CD8-positive, alpha-beta memory T cell (primary cell): ENCODE measurements around the gene RSAD2. TPM values are rescaled to one million over a fixed set of nuclear protein-coding genes. Genes with fewer than 3 reads are reported as not detected.
"Not testable (repeated sequence)": the region's sequence is repeated elsewhere in the genome, so short reads cannot be mapped to it uniquely, and the experiment has no call there.

Source experiments
- CTCF ChIA-PET: fragments of 350-600 bp; sonication (Branson Sonifier 250); formaldehyde crosslinking; loops from one replicate; lab custom pipeline; 2021; ENCODE audit warnings: antibody characterized with exemption; lab: Charles Lee
- POLR2A ChIA-PET: fragments of 350-600 bp; sonication (Branson Sonifier 250); formaldehyde crosslinking; loops from one replicate; lab custom pipeline; 2021; ENCODE audit warnings: antibody characterized with exemption; lab: Charles Lee
- DNase-seq, 5 donors: peaks; one replicate each; pipeline versions ENCODE4 v3.0.0 to v3.0.0-alpha.2; 2020 to 2022; ENCODE audit warnings: mixed read lengths in 1 of 5
- H3K27ac ChIP-seq: one replicate; pipeline ENCODE4 v1.7.0; 2013; ENCODE audit warnings: low read depth, mild to moderate bottlenecking, low read length, moderate library complexity
- H3K27me3 ChIP-seq: 2 replicates; pipeline ENCODE4 v1.7.0; 2013; ENCODE audit warnings: low read length, mild to moderate bottlenecking; ENCODE audit not compliant: insufficient read depth, poor library complexity, severe bottlenecking
- H3K36me3 ChIP-seq: 2 replicates; pipeline ENCODE4 v1.7.0; 2013; ENCODE audit warnings: mild to moderate bottlenecking, low read length, moderate library complexity; ENCODE audit not compliant: insufficient read depth
- H3K4me1 ChIP-seq: 2 replicates; pipeline ENCODE4 v1.7.0; 2013; ENCODE audit warnings: mild to moderate bottlenecking, low read length, moderate library complexity; ENCODE audit not compliant: insufficient read depth
- H3K4me3 ChIP-seq: 2 replicates; pipeline ENCODE4 v1.7.0; 2013; ENCODE audit warnings: mild to moderate bottlenecking, low read length
- H3K9me3 ChIP-seq: 2 replicates; pipeline ENCODE4 v1.7.0; 2013; ENCODE audit warnings: mild to moderate bottlenecking, low read length
- H3K27ac Mint-ChIP-seq, 8 donors: one replicate each; pipeline ENCODE4 v1.8.0; 2020 to 2021; ENCODE audit warnings: mixed read lengths in 8 of 8, mild to moderate bottlenecking in 6 of 8, inconsistent platforms in 3 of 8, moderate library complexity in 3 of 8
- H3K27me3 Mint-ChIP-seq, 2 donors: one replicate each; pipeline ENCODE4 v1.8.0; 2020 to 2021; ENCODE audit warnings: mixed read lengths in 2 of 2, mild to moderate bottlenecking in 1 of 2, moderate library complexity in 1 of 2
- H3K36me3 Mint-ChIP-seq, 3 donors: one replicate each; pipeline ENCODE4 v1.8.0; 2020 to 2021; ENCODE audit warnings: mixed read lengths in 3 of 3, inconsistent platforms in 1 of 3, mild to moderate bottlenecking in 1 of 3
- H3K4me1 Mint-ChIP-seq, 3 donors: one replicate each; pipeline ENCODE4 v1.8.0; 2020 to 2021; ENCODE audit warnings: mixed read lengths in 3 of 3, inconsistent platforms in 1 of 3, mild to moderate bottlenecking in 1 of 3
- H3K4me3 Mint-ChIP-seq, 7 donors: one replicate each; pipeline ENCODE4 v1.8.0; 2020 to 2021; ENCODE audit warnings: mixed read lengths in 7 of 7, mild to moderate bottlenecking in 6 of 7, moderate library complexity in 4 of 7, inconsistent platforms in 2 of 7
- H3K9me3 Mint-ChIP-seq, 5 donors: one replicate each; pipeline ENCODE4 v1.8.0; 2020 to 2022; ENCODE audit warnings: mixed read lengths in 5 of 5, mild to moderate bottlenecking in 3 of 5, moderate library complexity in 2 of 5, inconsistent platforms in 1 of 5
- polyA plus RNA-seq: library from polyadenylated mRNA; unstranded; fragments of 300-500 nt; fragmentation: Illumina TruSeq; gene quantifications from one replicate; pipeline ENCODE4 v1.2.3, GENCODE V29; 2021
- total RNA-seq, 2 experiments: library from RNA; stranded (reverse); gene quantifications; one replicate each; pipeline ENCODE4 v1.2.3, GENCODE V29; 2021

RSAD2 gene
- total and polyA plus RNA-seq, 3 experiments from 2014 or later: 0.85 to 7.6 (median 1.00) TPM

DNA sequence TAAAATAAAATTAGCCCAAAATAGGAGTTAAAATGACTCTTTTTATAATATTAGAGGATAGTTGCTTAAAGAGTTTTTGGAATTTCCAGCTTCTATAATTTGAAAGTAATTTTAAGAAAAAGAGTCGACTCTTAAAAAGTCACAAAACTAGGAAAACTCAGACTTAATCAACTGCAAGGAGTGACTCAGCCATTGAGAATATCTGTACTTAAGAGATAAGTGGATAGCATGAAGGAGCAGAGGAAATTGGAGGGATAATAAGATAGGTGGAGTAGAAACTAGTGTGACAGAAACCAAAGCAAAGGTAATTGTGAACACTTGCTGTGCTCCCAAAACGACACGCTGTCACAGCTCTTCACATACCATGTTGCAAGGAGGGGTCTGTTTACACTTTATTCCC, 8.4 kb downstream of the RSAD2 start:
- Mint-ChIP-seq H3K27ac (no peak overlapping the region), H3K4me1 (peaks cover 6 to 7% (median 7%) of the 10 kb centered on the region in 3 donors), H3K27me3 (no peaks in the 10 kb centered on the region), H3K9me3 (no peaks in the 10 kb centered on the region), H3K36me3 (peaks cover 1 to 14% (median 7%) of the 10 kb centered on the region in 3 donors), H3K4me3 (no peak overlapping the region)
- ChIA-PET POLR2A (no interaction called here), CTCF (no interaction called here)
- no peak for DNase-seq
- Histone ChIP-seq H3K36me3 (no peaks in the 10 kb centered on the region), H3K9me3 (no peaks in the 10 kb centered on the region), H3K4me3 (no peak overlapping the region), H3K27ac (peak overlapping the region; percentile 50), H3K27me3 (no peaks in the 10 kb centered on the region), H3K4me1 (peaks cover 6% of the 10 kb centered on the region)

DNA sequence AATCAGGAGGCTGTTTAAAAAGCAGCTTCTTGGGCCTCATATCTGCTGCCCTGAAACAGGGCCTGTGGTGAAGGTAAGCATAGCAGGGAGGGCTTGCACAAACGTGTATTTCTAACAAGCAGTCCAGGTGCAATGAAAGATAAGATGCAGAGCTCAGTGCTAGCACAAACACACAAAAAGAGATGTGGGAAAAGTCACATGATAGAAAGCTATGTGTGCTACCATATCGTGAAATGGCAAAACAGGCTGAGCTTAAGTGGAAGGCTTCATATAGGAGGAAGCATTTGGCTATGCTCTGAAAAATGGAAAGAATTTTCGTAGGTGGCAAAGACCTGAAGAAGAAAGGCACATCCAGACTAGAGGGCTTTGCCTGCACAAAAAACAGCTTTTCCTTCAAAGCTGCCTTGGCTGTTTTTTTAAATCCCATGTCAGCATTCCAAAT, 10.2 kb downstream of the RSAD2 start:
- H3K27ac ChIP-seq: peak overlapping the region; percentile 14
- no peaks in the 10 kb centered on the region for H3K36me3 ChIP-seq
- CTCF ChIA-PET: interaction anchor here (0.8 to 1.9 kb wide), 5 partner anchors 10 to 156 kb away, joined by 3 to 7 read pairs (median 4); no protein-coding TSS in a partner anchor
- Mint-ChIP-seq H3K4me1 (no peaks in the 10 kb centered on the region), H3K27me3 (no peaks in the 10 kb centered on the region), H3K4me3 (no peak overlapping the region), H3K36me3 (peaks cover 1 to 10% (median 7%) of the 10 kb centered on the region in 3 donors), H3K9me3 (no peaks in the 10 kb centered on the region), H3K27ac (no peak overlapping the region)
- no peaks in the 10 kb centered on the region for H3K27me3 ChIP-seq
- no peak overlapping the region for H3K4me3 ChIP-seq
- no peaks in the 10 kb centered on the region for H3K4me1 ChIP-seq
- DNase-seq: no peak
- POLR2A ChIA-PET: no interaction called here
- H3K9me3 ChIP-seq: no peaks in the 10 kb centered on the region

DNA sequence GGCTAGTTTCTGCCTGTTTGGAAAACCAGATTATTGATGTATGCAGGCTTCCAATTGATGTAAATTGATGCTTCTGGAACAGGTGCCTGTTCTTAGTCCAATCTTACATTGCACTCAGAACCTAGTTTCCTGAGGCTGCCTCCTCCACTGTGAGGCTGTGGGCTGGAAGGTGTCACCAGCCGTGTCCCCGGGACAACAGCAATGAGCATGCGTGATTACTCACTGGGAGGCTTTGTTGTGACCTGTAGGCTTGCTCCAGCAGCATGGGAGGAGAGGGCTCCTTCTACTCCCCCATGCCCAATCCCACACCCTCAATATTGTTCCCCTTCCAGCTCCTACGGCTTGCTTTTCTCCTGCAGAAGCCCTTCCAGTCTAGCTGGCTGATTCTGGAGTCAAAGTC, 11.1 kb downstream of the RSAD2 start:
- Histone ChIP-seq H3K36me3 (no peaks in the 10 kb centered on the region), H3K4me3 (no peak overlapping the region), H3K9me3 (no peaks in the 10 kb centered on the region), H3K27me3 (no peaks in the 10 kb centered on the region), H3K27ac (no peak overlapping the region), H3K4me1 (no peaks in the 10 kb centered on the region)
- no peak for DNase-seq
- no peaks in the 10 kb centered on the region for H3K4me1 Mint-ChIP-seq
- POLR2A ChIA-PET: no interaction called here
- H3K27me3 Mint-ChIP-seq: no peaks in the 10 kb centered on the region
- CTCF ChIA-PET: interaction anchor here (1.3 to 1.9 kb wide), 3 partner anchors 9 to 155 kb away, joined by 4 to 7 read pairs (median 5); no protein-coding TSS in a partner anchor
- peaks cover 1 to 7% (median 7%) of the 10 kb centered on the region in 3 donors for H3K36me3 Mint-ChIP-seq
- no peaks in the 10 kb centered on the region for H3K9me3 Mint-ChIP-seq
- peak overlapping the region in 1 of 8 donors; percentile 70 for H3K27ac Mint-ChIP-seq
- no peak overlapping the region for H3K4me3 Mint-ChIP-seq

DNA sequence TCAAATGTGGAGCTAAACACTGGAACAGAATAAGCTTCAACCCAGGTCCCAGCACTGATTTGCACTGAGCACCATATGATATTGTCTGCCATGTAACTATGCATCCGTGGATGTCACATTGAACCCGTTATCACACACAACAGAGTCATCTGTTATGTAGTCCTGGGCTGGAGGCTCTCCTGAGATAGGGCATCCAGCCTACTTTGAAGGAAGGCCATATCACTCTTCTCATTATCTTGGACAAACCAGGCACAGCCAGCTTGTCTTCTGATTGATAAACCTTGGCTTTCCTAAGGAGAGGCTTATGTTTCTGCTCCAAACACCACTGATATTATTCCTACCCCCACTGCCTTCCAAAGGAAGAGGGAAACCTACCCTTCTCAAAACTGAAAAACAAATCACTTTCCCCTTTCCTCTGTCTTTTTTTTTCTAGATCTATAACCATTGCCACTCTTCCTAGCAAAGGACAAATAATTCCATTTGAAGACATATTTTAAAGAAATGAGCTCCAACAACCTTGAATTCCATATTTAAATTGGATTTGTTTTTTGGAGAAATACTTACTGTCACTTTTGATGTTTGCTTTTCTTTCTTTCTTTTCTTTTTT, 16.4 kb downstream of the RSAD2 start:
- Histone ChIP-seq H3K4me1 (peaks cover 7% of the 10 kb centered on the region), H3K36me3 (no peaks in the 10 kb centered on the region), H3K27me3 (no peaks in the 10 kb centered on the region), H3K27ac (no peak overlapping the region), H3K9me3 (no peaks in the 10 kb centered on the region), H3K4me3 (no peak overlapping the region)
- DNase-seq: no peak
- ChIA-PET POLR2A (no interaction called here), CTCF (interaction anchor here (1.7 to 4.3 kb wide), 4 partner anchors 21 to 150 kb away, joined by 4 to 34 read pairs (median 16); partner anchors contain the start of genes CMPK2 and RNF144A)
- Mint-ChIP-seq H3K27me3 (no peaks in the 10 kb centered on the region), H3K27ac (peak overlapping the region in 3 of 8 donors; percentile 6 to 69 (median 51)), H3K4me1 (no peaks in the 10 kb centered on the region), H3K36me3 (peaks cover 0 to 8% (median 0%) of the 10 kb centered on the region in 3 donors), H3K4me3 (no peak overlapping the region), H3K9me3 (no peaks in the 10 kb centered on the region)

DNA sequence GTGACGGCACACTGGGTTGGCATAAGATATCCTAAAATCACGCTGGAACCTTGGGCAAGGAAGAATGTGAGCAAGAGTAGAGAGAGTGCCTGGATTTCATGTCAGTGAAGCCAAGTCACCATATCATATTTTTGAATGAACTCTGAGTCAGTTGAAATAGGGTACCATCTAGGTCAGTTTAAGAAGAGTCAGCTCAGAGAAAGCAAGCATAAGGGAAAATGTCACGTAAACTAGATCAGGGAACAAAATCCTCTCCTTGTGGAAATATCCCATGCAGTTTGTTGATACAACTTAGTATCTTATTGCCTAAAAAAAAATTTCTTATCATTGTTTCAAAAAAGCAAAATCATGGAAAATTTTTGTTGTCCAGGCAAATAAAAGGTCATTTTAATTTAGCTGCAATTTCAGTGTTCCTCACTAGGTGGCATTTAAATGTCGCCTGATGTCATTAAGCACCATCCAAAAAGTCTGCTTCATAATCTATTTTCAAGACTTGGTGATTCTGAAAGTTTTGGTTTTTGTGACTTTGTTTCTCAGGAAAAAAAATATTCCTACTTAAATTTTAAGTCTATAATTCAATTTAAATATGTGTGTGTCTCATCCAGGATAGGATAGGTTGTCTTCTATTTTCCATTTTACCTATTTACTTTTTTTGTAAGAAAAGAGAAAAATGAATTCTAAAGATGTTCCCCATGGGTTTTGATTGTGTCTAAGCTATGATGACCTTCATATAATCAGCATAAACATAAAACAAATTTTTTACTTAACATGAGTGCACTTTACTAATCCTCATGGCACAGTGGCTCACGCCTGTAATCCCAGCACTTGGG, 19.6 kb downstream of the RSAD2 start:
- Histone ChIP-seq H3K4me3 (no peak overlapping the region), H3K9me3 (no peaks in the 10 kb centered on the region), H3K27ac (no peak overlapping the region), H3K27me3 (no peaks in the 10 kb centered on the region), H3K36me3 (no peaks in the 10 kb centered on the region), H3K4me1 (peaks cover 7% of the 10 kb centered on the region)
- no peak overlapping the region for H3K27ac Mint-ChIP-seq
- peaks cover 0 to 4% (median 2%) of the 10 kb centered on the region in 3 donors for H3K4me1 Mint-ChIP-seq
- H3K27me3 Mint-ChIP-seq: no peaks in the 10 kb centered on the region
- CTCF ChIA-PET: interaction anchor here (0.7 to 4.3 kb wide), 23 partner anchors 9 to 155 kb away, joined by 3 to 34 read pairs (median 5); partner anchors contain the start of genes CMPK2 and RNF144A
- POLR2A ChIA-PET: interaction anchor here (0.7 kb wide), 1 partner anchor 49 kb away, joined by 3 read pairs; no protein-coding TSS in a partner anchor
- DNase-seq: peak in 2 of 5 donors; percentile 32 to 38
- H3K36me3 Mint-ChIP-seq: peaks cover 3 to 8% (median 8%) of the 10 kb centered on the region in 3 donors
- H3K4me3 Mint-ChIP-seq: no peak overlapping the region
- peaks cover 0 to 8% (median 4%) of the 10 kb centered on the region in 5 donors for H3K9me3 Mint-ChIP-seq

DNA sequence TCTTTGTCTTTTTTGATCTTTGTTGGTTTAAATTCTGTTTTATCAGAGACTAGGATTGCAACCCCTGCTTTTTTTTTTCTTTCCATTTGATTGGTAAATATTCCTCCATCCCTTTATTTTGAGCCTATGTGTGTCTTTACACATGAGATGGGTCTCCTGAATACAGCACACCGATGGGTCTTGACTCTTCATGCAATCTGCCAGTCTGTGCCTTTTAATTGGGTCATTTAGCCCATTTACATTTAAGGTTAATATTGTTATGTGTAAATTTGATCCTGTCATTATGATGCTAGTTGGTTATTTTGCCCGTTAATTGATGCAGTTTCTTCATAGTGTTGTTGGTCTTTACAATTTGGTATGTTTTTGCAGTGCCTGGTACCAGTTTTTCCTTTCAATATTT, 25.0 kb downstream of the RSAD2 start:
- H3K9me3 ChIP-seq, H3K27ac Mint-ChIP-seq, H3K27me3 Mint-ChIP-seq, DNase-seq, H3K4me3 ChIP-seq, H3K27me3 ChIP-seq, H3K27ac ChIP-seq, H3K4me3 Mint-ChIP-seq, POLR2A ChIA-PET, H3K36me3 ChIP-seq: not testable (repeated sequence)
- peaks cover 28% of the 10 kb centered on the region for H3K4me1 ChIP-seq
- H3K4me1 Mint-ChIP-seq: peaks cover 16 to 33% (median 23%) of the 10 kb centered on the region in 3 donors
- peaks cover 6 to 22% (median 9%) of the 10 kb centered on the region in 3 donors for H3K36me3 Mint-ChIP-seq
- CTCF ChIA-PET: interaction anchor here (1.5 kb wide), 1 partner anchor 142 kb away, joined by 5 read pairs; no protein-coding TSS in a partner anchor
- peaks cover 0 to 20% (median 15%) of the 10 kb centered on the region in 5 donors for H3K9me3 Mint-ChIP-seq

DNA sequence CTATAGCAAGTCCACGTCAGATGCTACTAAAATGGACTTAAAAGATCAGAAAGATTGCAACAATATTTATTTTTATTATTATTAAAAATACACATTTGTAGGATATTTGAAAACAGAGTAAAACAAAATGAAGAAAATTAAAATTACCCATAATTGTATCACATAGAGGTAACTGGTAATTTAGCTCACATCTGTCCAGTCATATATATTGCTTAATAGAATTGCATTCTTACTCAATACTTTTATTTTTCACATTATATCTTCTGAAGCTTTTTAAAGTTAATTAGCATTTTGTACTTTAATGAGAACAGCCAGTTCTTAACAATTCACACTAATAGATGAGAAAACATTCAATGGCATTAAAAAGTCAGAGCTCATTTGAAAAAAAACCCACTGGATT, 28.1 kb downstream of the RSAD2 start:
- Histone ChIP-seq H3K4me3 (no peak overlapping the region), H3K27me3 (no peaks in the 10 kb centered on the region), H3K36me3 (no peaks in the 10 kb centered on the region), H3K4me1 (peaks cover 55% of the 10 kb centered on the region), H3K9me3 (no peaks in the 10 kb centered on the region), H3K27ac (no peak overlapping the region)
- H3K27ac Mint-ChIP-seq: no peak overlapping the region
- POLR2A ChIA-PET: interaction anchor here (0.6 kb wide), 1 partner anchor 12 kb away, joined by 3 read pairs; no protein-coding TSS in a partner anchor
- H3K36me3 Mint-ChIP-seq: peaks cover 6 to 22% (median 9%) of the 10 kb centered on the region in 3 donors
- peaks cover 0 to 3% of the 10 kb centered on the region in 2 donors for H3K27me3 Mint-ChIP-seq
- DNase-seq: no peak
- H3K4me1 Mint-ChIP-seq: peaks cover 46 to 64% (median 54%) of the 10 kb centered on the region in 3 donors
- CTCF ChIA-PET: interaction anchor here (1.0 to 7.4 kb wide), 4 partner anchors 9 to 24 kb away, joined by 3 to 68 read pairs (median 16); partner anchors contain the start of gene RNF144A
- no peak overlapping the region for H3K4me3 Mint-ChIP-seq
- peaks cover 0 to 20% (median 15%) of the 10 kb centered on the region in 5 donors for H3K9me3 Mint-ChIP-seq
